Fibroblast of peridontal ligament (primary cell): ENCODE data around the gene CTU1.
A peak's percentile ranks its signal among the peaks of the same experiment; 100 is the strongest.

Experiments
- DNase-seq: peaks from one replicate; pipeline ENCODE4 v3.0.0-alpha.2; 2010; ENCODE audit errors: extremely low read depth

The CTU1 gene

DNA sequence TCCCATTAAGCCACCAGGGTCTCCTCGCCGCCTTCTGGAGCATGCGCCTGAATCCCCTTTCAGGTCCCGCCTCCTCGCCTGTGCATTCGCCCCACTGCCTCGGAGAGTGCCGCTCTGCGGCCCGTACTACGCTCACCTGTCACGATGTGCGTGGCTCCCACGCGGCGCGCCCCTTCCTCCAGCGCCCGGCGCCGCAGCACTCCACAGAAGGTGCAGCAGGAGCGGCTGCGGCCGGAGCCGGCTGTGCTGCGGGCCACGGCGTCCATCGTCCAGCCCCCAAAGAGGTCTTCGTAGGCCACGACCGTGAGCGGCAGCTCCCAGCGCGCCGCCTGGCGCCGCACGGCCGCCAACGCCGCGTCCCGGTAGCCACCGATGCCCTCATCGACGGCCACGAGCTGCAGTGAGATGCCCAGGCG is 4.3 kb downstream of the CTU1 start:
- no peak for DNase-seq

DNA sequence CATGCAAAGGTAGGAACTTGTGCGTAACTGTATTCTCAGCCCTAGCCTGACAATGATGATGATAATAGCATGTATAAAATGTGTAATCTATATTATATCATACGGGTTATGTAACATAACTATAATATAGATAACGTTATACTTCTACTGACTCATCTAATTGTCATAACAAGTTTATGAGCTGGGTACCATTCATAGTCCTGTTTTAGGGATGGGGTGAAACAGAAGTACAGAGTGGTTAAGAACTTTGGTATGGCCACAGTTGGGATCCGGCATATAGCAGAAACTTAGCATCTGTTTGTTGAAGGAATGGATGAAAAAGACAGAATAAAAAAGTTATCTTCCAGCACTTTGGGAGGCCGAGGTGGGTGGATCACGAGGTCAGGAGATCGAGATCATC is 5.2 kb downstream of the CTU1 start:
- no peak for DNase-seq

DNA sequence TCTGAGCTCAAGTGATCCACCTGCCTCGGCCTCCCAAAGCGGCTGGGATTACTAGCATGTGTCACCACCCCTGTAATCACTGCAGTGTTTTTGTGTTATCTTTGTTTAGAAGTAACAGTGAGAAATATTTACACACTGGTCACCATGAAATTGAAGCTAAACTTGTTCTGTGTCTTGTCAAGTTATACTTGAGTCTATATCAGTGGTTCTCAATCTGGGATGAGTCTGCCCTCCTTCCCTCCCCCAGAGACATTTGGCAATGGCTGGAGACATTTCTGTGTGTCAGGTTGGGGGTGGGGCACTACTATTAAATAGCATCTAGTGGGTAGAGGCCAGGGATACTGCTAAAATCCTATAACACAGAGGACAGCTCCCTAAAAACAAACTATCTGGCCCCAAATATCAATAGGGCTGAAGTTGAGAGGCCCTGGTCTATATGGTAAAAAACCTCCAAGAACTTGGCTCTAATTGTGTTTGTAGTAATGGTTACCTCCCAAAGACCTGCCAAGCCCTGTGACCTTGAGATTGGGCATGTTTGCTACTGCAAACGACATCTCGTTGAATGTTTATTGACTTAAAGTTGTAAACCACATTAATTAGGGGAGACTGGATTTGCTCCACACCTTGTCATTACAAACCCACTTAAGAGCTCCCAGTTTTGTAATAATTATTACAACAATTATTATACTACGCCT is 6.9 kb downstream of the CTU1 start:
- no peak for DNase-seq

DNA sequence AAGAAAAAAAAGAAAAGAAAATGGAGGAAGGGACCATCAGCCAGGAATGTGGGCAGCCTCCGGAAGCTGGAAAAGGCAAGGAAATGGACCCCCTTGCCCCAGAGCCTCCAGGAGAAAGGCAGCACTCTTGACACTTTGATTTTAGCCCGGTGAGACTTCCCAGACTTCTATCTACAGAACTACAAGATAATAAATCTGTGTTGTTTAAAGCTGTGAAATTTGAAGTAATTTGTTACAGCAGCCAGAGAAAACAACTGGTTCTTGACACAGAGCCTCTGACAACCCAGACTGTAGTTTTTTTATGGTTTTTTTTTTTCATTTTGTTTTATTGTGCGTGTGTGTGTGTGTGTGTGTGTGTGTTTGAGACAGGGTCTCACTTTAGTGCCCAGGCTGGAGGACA is 7.6 kb downstream of the CTU1 start:
- DNase-seq, result no peak

- no peak for DNase-seq
Measured at GRCh38 chr19:51099047-51099382, 9.2 kb downstream of the CTU1 start.

- no peak for DNase-seq
Measured at GRCh38 chr19:51098365-51099046, 9.7 kb downstream of the CTU1 start.

DNA sequence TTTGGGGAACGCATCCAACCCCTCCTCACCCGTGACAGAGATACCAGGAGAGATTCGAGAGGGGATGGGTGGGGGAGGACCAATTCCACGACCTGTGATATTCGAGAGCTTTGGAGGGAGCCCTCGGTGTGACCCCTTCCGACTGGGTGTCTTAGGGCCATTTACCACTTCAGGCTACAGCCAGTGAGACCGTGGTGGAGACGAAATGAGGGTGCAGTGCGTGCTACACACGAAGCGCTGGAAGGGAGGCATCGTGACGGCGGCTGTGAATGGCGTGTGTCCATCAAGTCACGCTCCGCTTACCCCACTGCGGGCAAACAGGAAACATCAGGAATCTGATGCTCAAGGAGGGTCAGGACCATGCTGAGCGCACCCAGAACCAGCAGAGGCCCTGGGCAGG is 10.4 kb downstream of the CTU1 start:
- DNase-seq, result no peak

GRCh38 chr19:51097166-51097738 is 11.0 kb downstream of the CTU1 start:
- DNase-seq, result peak; percentile 11

GRCh38 chr19:51096473-51097165 is 11.6 kb downstream of the CTU1 start:
- DNase-seq, result no peak

DNA sequence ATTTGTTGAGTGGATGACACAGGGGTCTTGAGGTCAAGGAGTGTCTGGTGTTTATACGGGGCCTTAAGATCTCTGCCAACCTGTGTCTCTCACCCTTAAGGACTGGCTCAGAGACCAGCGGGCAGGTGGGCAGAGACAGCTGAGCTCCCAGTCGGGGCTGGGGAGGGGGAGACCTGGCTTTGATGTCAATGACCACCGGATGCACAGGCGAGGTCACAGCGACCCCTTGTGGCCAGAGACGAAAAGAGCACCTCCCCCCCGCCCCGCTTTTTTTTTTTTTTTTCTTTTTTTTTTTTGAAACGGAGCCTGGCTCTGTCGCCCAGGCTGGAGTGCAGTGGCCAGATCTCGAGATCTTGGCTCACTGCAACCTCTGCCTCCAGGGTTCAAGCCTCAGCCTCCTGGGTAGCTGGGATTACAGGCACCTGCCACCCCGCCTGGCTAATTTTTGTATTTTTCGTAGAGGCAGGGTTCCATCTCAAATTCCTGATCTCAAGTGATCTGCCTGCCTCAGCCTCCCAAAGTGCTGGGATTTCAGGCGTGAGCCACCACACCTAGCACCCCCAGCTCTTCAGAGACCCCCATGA is 13.4 kb downstream of the CTU1 start:
- no peak for DNase-seq

- DNase-seq, result no peak
Measured at GRCh38 chr19:51093510-51094345, 14.5 kb downstream of the CTU1 start.

GRCh38 chr19:51093101-51093500 is 15.1 kb downstream of the CTU1 start:
- no peak for DNase-seq

DNA sequence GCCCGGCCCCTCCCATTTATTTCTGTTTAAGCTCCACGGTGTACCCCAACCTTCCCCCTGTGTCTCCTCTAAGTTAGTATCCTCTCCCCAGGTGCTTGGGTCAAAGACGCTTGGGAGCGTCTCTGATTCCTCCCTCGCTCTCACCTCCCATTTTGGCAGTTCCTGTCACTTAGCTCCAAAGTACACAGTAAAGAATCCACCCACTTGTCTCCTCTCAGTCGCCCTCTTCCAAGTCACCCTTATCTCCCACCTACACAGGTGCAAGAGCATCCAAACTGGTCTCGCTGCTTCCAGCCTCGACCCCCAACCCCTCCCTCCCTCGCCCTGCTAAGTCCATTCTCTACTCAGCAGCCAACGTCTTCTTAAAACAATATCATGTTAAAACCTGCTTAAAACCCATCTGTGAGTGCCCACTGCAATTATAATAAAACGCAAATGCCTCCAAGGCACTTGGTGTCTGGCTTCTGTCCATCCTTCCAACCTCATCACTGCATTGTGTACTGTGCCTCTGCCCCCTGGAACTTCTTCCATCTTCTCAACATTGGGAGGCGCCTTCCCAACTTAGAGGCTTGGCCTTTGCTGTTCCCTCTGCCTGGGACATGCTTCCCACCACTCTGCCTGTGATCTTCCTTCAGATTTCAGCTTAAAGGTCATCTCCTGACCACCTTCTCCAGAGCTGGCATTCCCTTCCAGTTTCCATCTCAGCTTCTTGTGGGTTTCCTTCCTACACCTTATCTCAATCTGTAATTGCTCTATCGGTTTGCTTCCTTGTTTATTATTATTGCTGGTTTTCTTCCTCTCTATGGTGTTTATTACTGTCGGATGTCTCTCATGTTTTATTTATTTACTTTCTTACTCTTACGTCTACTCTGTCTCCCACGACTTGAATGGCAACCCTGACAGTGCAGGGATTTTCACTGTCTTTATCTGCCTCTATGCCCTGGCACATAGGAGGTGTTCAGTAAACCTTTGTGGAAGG is 16.0 kb downstream of the CTU1 start:
- no peak for DNase-seq

DNA sequence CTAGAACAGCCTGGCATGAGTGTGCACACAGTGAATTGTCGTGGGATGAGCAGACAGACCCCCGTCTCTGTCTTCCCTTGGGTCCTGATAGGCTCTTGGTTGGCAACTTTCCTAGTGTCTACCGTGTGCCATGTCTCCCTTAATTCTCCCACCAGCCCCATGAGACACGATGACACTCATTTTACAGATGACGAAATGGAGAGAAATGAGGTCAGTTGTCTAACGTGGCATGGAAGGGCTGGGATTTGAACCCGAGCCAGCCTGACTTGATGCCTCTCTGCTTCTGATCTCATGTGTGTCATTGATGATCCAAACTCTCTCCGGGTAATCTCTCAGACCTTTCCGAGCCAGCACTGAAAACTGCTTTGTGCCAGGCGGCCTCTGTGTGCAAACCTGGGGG is 17.1 kb downstream of the CTU1 start:
- DNase-seq, result no peak

- DNase-seq, result no peak
Measured at GRCh38 chr19:51090471-51090870, 17.7 kb downstream of the CTU1 start.

- no peak for DNase-seq
Measured at GRCh38 chr19:51089786-51090185, 18.4 kb downstream of the CTU1 start.

- no peak for DNase-seq
Measured at GRCh38 chr19:51086153-51086850, 21.9 kb downstream of the CTU1 start.

- DNase-seq, result no peak
Measured at GRCh38 chr19:51084505-51084904, 23.7 kb downstream of the CTU1 start.

DNA sequence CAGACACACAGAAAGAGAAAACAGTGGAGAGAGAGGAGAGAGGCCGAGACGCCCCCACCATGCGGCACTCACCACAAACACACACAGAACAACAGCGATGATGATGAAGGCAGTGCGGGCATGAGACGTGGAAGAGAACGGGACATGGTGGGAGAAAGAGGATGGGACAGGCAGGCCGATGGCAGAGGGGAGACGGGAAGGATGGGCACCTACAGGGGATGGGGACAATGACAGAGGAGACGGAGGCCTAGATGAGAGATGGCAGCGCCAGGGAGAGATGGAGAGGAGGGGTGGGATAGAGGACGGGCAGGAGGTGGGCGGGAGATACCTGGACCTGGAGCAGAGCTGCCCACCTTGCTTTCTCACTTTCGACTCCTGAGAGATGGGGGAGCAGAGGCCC is 24.4 kb downstream of the CTU1 start:
- no peak for DNase-seq

DNA sequence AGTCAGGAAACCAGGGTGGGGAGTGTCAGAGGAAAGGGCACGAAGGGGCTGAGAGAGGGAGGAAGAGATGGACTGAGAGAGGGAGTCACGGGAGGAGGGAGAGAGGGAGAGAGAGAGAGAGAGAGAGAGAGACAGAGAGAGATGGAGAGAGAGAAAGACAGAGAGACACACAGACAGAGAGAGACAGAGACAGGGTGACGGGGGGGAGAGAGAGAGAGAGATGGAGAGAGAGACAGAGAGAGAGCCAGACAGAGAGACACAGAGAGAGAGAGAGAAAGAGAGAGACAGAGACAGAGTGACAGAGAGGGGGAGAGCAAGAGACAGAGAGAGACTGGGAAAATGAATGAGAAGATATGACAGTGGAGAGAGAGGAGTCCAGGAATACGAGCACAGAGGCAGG is 25.0 kb downstream of the CTU1 start:
- DNase-seq, result no peak
